ENCODE measurements around the gene CACNA1S. TPM values are rescaled to one million over a fixed set of nuclear protein-coding genes. Genes with fewer than 3 reads are reported as not detected.

The CACNA1S gene
- total RNA-seq, 2 experiments from 2014 or later, result not detected

DNA sequence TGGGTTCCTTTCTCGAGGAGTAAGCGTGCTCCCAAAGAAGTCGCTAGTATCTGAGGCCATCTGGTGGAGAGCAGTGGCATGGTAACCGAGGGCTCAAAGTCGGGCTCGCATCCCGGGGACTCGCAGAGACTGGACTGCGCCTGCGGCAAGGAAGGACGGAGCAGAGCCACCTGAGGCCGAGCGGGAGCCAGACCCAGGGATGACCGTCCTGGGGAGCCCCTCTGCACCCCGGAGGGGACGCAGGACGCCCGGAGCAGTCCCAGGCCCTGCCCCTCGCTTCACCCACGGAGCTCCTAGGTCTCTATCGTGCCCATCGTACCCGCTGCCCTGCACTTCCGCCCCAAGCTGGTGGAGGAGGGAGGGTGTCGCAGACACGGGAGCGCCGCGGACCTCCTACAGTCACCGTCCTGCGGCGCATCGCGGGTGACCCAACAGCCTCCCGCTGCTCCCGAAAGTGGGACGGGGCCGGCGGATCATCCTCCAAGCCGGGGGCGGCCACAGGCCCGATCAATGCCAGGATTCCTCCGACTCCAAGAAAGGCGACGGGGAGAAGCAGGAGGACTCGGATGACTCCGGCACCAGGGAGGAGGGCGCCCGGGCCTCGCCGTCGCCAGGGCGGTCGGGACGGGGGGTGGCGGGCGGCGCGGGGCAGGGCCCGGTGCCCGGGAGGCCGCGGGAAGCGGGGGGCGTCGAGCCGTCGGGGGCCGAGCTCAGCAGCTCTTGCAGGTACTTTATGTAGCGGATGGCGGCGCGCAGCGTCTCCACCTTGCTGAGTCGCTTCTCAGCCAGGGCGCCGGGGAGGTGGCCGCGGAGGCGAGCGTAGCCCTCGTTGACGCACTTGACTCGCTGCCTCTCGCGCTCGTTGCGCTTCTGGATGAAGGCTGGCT, 2.3 kb upstream of the CACNA1S start:
- peak overlapping the region; percentile 13 to 32 for H3K27ac ChIP-seq (ENCODE audit: low read depth in 1 of 2, low read length in 2 of 2)
- H3K27me3 ChIP-seq (ENCODE audit: control insufficient read depth in 1 of 2, insufficient read depth in 2 of 2, low read length in 2 of 2), result no peaks in the 10 kb centered on the region
- ChIA-PET POLR2A (interaction anchor here (0.6 to 2.1 kb wide), 9 partner anchors 12 to 392 kb away, joined by 3 to 8 read pairs (median 4); partner anchors contain the start of genes ASCL5, CSRP1, KIF21B and TMEM9), CTCF (interaction anchor here (1.0 to 3.1 kb wide), 8 partner anchors 28 to 142 kb away, joined by 3 to 13 read pairs (median 5); partner anchors contain the start of gene TMEM9)
- peaks cover 16% of the 10 kb centered on the region for H3K4me1 ChIP-seq (ENCODE audit: insufficient read depth, low read length)
- no peaks in the 10 kb centered on the region for H3K9me3 ChIP-seq (ENCODE audit: control insufficient read depth in 1 of 2, insufficient read depth in 1 of 2, low read length in 2 of 2)
- H3K36me3 ChIP-seq (ENCODE audit: insufficient read depth, low read length), result no peaks in the 10 kb centered on the region
- ATAC-seq (ENCODE audit: poor library complexity) (peak; percentile 87), DNase-seq (peak; percentile 45 to 86 (median 64))
- TF ChIP-seq, protein P1, sequence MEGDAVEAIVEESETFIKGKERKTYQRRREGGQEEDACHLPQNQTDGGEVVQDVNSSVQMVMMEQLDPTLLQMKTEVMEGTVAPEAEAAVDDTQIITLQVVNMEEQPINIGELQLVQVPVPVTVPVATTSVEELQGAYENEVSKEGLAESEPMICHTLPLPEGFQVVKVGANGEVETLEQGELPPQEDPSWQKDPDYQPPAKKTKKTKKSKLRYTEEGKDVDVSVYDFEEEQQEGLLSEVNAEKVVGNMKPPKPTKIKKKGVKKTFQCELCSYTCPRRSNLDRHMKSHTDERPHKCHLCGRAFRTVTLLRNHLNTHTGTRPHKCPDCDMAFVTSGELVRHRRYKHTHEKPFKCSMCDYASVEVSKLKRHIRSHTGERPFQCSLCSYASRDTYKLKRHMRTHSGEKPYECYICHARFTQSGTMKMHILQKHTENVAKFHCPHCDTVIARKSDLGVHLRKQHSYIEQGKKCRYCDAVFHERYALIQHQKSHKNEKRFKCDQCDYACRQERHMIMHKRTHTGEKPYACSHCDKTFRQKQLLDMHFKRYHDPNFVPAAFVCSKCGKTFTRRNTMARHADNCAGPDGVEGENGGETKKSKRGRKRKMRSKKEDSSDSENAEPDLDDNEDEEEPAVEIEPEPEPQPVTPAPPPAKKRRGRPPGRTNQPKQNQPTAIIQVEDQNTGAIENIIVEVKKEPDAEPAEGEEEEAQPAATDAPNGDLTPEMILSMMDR (IDR thresholded peaks at IDR 0.05), result peak; percentile 77
- H3K4me3 Mint-ChIP-seq, result peak overlapping the region; percentile 95
- intact Hi-C loops (cut with DNase I, micrococcal nuclease), result loop anchor here (1.0 to 10.0 kb wide), 5 partner anchors 29 to 447 kb away; partner anchors contain the start of genes DDX59 (in 1 of the 2) and KIF21B (in 1 of the 2)
- H3K4me1 Mint-ChIP-seq (ENCODE audit: low read depth), result peaks cover 30% of the 10 kb centered on the region
- no peaks in the 10 kb centered on the region for H3K36me3 Mint-ChIP-seq (ENCODE audit: low read depth)
- no peaks in the 10 kb centered on the region for H3K27me3 Mint-ChIP-seq
- peak overlapping the region; percentile 84 for H3K4me3 ChIP-seq (ENCODE audit: low read length)
- no peaks in the 10 kb centered on the region for H3K9me3 Mint-ChIP-seq
- peak overlapping the region; percentile 76 for H3K27ac Mint-ChIP-seq

DNA sequence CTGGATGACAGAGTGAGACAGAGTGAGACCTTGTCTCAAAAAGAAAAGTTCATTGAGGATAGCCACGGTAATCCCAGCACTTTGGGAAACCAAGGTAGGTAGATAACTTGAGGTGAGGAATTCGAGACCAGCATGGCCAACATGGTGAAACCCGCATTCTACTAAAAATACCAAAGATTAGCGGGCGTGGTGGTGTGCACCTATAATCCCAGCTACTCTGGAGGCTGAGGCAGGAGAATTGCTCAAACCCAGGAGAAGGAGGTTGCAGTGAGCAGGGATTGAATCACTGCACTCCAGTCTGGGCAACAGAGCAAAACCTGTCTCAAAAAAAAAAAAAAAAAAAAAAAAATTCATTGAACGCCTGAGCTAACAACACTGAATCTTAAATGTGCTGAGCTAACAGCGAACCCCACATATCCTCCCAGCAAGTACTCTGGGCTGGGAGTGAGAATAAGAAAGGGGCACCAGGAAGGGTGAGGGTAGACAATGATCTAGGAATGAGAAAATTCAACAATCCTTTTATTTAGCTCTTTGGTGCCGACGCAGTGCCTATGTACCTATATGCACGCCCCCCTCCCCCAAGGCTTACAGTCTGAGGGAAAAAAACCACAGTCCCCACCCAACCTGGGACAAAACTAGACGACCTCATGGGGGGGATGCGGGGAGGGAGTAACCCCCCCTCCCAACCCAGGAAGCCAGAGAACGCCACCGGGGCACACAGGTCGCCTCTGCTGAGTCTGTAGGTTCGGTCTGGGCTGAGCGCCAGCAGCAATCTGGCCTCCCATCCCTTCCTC, 1.4 kb upstream of the CACNA1S start:
- Mint-ChIP-seq H3K36me3 (ENCODE audit: low read depth) (no peaks in the 10 kb centered on the region), H3K27me3 (no peaks in the 10 kb centered on the region), H3K4me3 (peak overlapping the region; percentile 95), H3K4me1 (ENCODE audit: low read depth) (peaks cover 23% of the 10 kb centered on the region), H3K9me3 (no peaks in the 10 kb centered on the region), H3K27ac (peak overlapping the region; percentile 76)
- Histone ChIP-seq H3K27me3 (ENCODE audit: control insufficient read depth in 1 of 2, insufficient read depth in 2 of 2, low read length in 2 of 2) (no peaks in the 10 kb centered on the region), H3K9me3 (ENCODE audit: control insufficient read depth in 1 of 2, insufficient read depth in 1 of 2, low read length in 2 of 2) (no peaks in the 10 kb centered on the region), H3K36me3 (ENCODE audit: insufficient read depth, low read length) (no peaks in the 10 kb centered on the region), H3K4me1 (ENCODE audit: insufficient read depth, low read length) (peaks cover 16% of the 10 kb centered on the region), H3K4me3 (ENCODE audit: low read length) (peak overlapping the region; percentile 84), H3K27ac (ENCODE audit: low read depth in 1 of 2, low read length in 2 of 2) (peak overlapping the region in 1 of 2 donors; percentile 32)
- DNase-seq (no peak), ATAC-seq (ENCODE audit: poor library complexity) (no peak)
- CTCF ChIA-PET, result interaction anchor here (0.7 to 3.1 kb wide), 10 partner anchors 27 to 514 kb away, joined by 3 to 13 read pairs (median 5); partner anchors contain the start of gene TMEM9
- TF ChIP-seq, protein P1 (IDR thresholded peaks at IDR 0.05), result no peak
- intact Hi-C loops (cut with DNase I, micrococcal nuclease), result loop anchor here (1.0 to 10.0 kb wide), 4 partner anchors 28 to 141 kb away; partner anchors contain the start of gene KIF21B (in 1 of the 2)
- POLR2A ChIA-PET, result interaction anchor here (0.9 to 2.1 kb wide), 8 partner anchors 13 to 141 kb away, joined by 3 to 8 read pairs (median 5); partner anchors contain the start of genes ASCL5, KIF21B and TMEM9

DNA sequence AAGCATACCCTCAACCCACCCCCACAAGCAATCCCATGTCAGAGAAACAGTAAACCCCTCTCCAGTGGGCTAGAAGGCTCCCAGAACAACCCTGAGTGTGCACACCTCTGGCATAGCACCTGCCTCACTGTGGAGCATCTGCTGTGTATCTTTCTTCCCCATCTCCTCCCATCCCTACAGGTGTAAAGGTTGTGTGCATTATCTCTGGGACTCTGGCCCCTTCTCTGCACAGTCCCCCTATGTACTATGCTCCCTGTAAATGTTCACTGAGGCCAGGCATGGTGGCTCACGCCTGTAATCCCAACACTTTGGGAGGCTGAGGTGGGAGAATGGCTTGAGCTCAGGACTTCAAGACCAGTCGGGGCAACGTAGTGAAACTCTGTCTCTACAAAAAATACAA, 700 bp upstream of the CACNA1S start:
- no peaks in the 10 kb centered on the region for H3K9me3 Mint-ChIP-seq
- Histone ChIP-seq H3K36me3 (ENCODE audit: insufficient read depth, low read length) (no peaks in the 10 kb centered on the region), H3K27me3 (ENCODE audit: control insufficient read depth in 1 of 2, insufficient read depth in 2 of 2, low read length in 2 of 2) (no peaks in the 10 kb centered on the region), H3K27ac (ENCODE audit: low read depth in 1 of 2, low read length in 2 of 2) (no peak overlapping the region), H3K9me3 (ENCODE audit: control insufficient read depth in 1 of 2, insufficient read depth in 1 of 2, low read length in 2 of 2) (no peaks in the 10 kb centered on the region), H3K4me3 (ENCODE audit: low read length) (no peak overlapping the region), H3K4me1 (ENCODE audit: insufficient read depth, low read length) (peaks cover 16% of the 10 kb centered on the region)
- no peak for DNase-seq
- peak overlapping the region; percentile 71 for H3K4me3 Mint-ChIP-seq
- no peak overlapping the region for H3K27ac Mint-ChIP-seq
- intact Hi-C loops (cut with DNase I, micrococcal nuclease), result loop anchor here (5.0 to 10.0 kb wide), 2 partner anchors 71 to 88 kb away; partner anchors contain the start of gene KIF21B (in 1 of the 2)
- H3K27me3 Mint-ChIP-seq, result no peaks in the 10 kb centered on the region
- TF ChIP-seq, protein P1 (IDR thresholded peaks at IDR 0.05), result no peak
- H3K4me1 Mint-ChIP-seq (ENCODE audit: low read depth), result peaks cover 23% of the 10 kb centered on the region
- POLR2A ChIA-PET, result interaction anchor here (1.8 kb wide), 1 partner anchor 13 kb away, joined by 4 read pairs; no protein-coding TSS in a partner anchor
- CTCF ChIA-PET, result interaction anchor here (0.7 to 3.1 kb wide), 4 partner anchors 56 to 513 kb away, joined by 3 to 13 read pairs (median 4); no protein-coding TSS in a partner anchor
- no peak for ATAC-seq (ENCODE audit: poor library complexity)
- no peaks in the 10 kb centered on the region for H3K36me3 Mint-ChIP-seq (ENCODE audit: low read depth)
